ENCODE results near the gene INVS. TPM values are rescaled to one million over a fixed set of nuclear protein-coding genes. Genes with fewer than 3 reads are reported as not detected.

INVS gene
- total and polyA plus RNA-seq, 2 donors (not counting 3 experiments of a cell fraction or from before 2014, with no cell fraction given), result 8.5 to 17.9 TPM

DNA sequence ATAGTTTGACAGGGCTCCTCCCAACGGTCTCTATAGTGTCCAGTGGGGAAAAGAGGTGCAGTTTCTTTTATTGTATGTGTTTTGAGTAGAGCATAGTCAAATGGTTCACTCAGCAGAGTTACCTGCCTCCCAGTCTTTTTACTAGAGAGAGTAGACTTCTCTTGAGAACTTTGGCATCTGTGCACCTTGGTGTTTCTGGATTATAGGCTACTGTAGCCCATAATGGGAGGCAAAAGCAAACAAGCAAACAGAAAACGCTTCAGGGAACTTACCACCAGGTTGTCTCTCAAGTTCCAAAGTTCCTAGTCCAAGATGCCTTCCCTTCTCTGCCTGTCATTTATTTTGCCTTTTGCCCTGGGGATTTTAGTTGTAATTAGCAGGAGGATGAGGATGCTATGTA, 26.2 kb downstream of the INVS start:
- Histone ChIP-seq H3K4me2 (ENCODE audit: insufficient read depth, low read length) (no peak overlapping the region), H2AFZ (ENCODE audit: low read depth, low read length) (no peak overlapping the region), H3K27ac (ENCODE audit: insufficient read depth, low read depth, low read length) (no peak overlapping the region), H3K36me3 (ENCODE audit: control insufficient read depth in 2 of 2, extremely low read depth in 1 of 2, insufficient read depth in 2 of 2, low read length in 2 of 2) (no peaks in the 10 kb centered on the region), H3K9ac (replicated peaks; ENCODE audit: extremely low read depth, insufficient read depth, low read length) (no peak overlapping the region), H3K79me2 (ENCODE audit: control insufficient read depth, insufficient read depth, low read length) (no peaks in the 10 kb centered on the region), H3K9me1 (replicated peaks; ENCODE audit: control insufficient read depth, extremely low read depth, insufficient read depth, low read length) (no peaks in the 10 kb centered on the region), H3K9me3 (replicated peaks; ENCODE audit: control insufficient read depth, insufficient read depth, low read length) (no peaks in the 10 kb centered on the region), H3K27me3 (ENCODE audit: control insufficient read depth in 2 of 2, insufficient read depth in 2 of 2, low read length in 2 of 2) (no peaks in the 10 kb centered on the region), H4K20me1 (replicated peaks; ENCODE audit: control insufficient read depth, extremely low read depth, insufficient read depth, low read length) (no peaks in the 10 kb centered on the region), H3K4me1 (ENCODE audit: control insufficient read depth, extremely low read depth, insufficient read depth, low read length) (peaks cover 8% of the 10 kb centered on the region), H3K4me3 (replicated peaks in 1 of 3; ENCODE audit: insufficient read depth in 1 of 3, low read depth in 1 of 3, low read length in 3 of 3) (no peak overlapping the region)
- TF ChIP-seq MYC (IDR thresholded peaks at IDR 0.05; ENCODE audit: low read depth, low read length) (no peak), POLR2A (IDR thresholded peaks at IDR 0.05; ENCODE audit: low read depth, low read length) (no peak), FOS (IDR thresholded peaks at IDR 0.05; ENCODE audit: borderline replicate concordance, insufficient read depth, low read length) (no peak), GATA2 (IDR thresholded peaks at IDR 0.05; ENCODE audit: insufficient read depth, insufficient read length, low read depth, low read length) (no peak), POLR2AphosphoS5 (IDR thresholded peaks at IDR 0.05; ENCODE audit: insufficient read depth, low read depth, low read length) (no peak), EZH2 (IDR thresholded peaks at IDR 0.05; ENCODE audit: borderline replicate concordance, low read depth, low read length, severe bottlenecking) (no peak), JUN (IDR thresholded peaks at IDR 0.05; ENCODE audit: borderline replicate concordance, insufficient read depth, insufficient read length, low read depth) (no peak)
- TF ChIP-seq, protein P1, sequence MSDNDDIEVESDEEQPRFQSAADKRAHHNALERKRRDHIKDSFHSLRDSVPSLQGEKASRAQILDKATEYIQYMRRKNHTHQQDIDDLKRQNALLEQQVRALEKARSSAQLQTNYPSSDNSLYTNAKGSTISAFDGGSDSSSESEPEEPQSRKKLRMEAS (IDR thresholded peaks at IDR 0.05; ENCODE audit: insufficient read depth, insufficient read length), result no peak
- TF ChIP-seq, protein P2, sequence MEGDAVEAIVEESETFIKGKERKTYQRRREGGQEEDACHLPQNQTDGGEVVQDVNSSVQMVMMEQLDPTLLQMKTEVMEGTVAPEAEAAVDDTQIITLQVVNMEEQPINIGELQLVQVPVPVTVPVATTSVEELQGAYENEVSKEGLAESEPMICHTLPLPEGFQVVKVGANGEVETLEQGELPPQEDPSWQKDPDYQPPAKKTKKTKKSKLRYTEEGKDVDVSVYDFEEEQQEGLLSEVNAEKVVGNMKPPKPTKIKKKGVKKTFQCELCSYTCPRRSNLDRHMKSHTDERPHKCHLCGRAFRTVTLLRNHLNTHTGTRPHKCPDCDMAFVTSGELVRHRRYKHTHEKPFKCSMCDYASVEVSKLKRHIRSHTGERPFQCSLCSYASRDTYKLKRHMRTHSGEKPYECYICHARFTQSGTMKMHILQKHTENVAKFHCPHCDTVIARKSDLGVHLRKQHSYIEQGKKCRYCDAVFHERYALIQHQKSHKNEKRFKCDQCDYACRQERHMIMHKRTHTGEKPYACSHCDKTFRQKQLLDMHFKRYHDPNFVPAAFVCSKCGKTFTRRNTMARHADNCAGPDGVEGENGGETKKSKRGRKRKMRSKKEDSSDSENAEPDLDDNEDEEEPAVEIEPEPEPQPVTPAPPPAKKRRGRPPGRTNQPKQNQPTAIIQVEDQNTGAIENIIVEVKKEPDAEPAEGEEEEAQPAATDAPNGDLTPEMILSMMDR (IDR thresholded peaks at IDR 0.05; ENCODE audit: extremely low read depth in 1 of 2, insufficient read depth in 1 of 2, low read depth in 1 of 2, low read length in 2 of 2), result no peak
- intact Hi-C loops (cut with micrococcal nuclease) (no loop called here), dilution Hi-C loops (cut with MboI; ENCODE audit: extremely low pct_ligation_motif_present, low sequenced_read_pairs) (no loop called here)
- FAIRE-seq, result no peak
- no TSS peak for BruUV-seq (replicated peaks)
- DNase-seq (ENCODE audit: low read depth, low spot score), result no peak
- ChIA-PET POLR2A (no interaction called here), CTCF (no interaction called here)
